Stomach (tissue), 9 donors: ENCODE data around the gene CTSC. TPM values are rescaled to one million over a fixed set of nuclear protein-coding genes. Genes with fewer than 3 reads are reported as not detected.

Experiments used
- DNase-seq, 2 donors: peaks; one replicate each; pipeline versions ENCODE4 v3.0.0 to v3.0.0-alpha.2; 2013 to 2019
- H3K27ac ChIP-seq, 5 donors: fragments of 200-600 bp in 4 of 5; sonication (generic) in 4 of 5; one replicate each; pipeline ENCODE4 v1.5.1; 2013 to 2019; ENCODE audit warnings: mild to moderate bottlenecking in 1 of 5, moderate library complexity in 1 of 5
- H3K27me3 ChIP-seq, 3 donors: fragments of 200-600 bp; sonication (generic); one replicate each; pipeline ENCODE4 v1.5.1; 2017 to 2019; ENCODE audit warnings: mixed run types in 1 of 3
- H3K36me3 ChIP-seq, 4 donors: fragments of 200-600 bp; sonication (generic); 1 replicate in 3 of 4; 2 replicates in 1 of 4; pipeline ENCODE4 v1.5.1; 2016 to 2019
- H3K4me1 ChIP-seq, 4 donors: fragments of 200-600 bp; sonication (generic); one replicate each; pipeline ENCODE4 v1.5.1; 2016 to 2019
- H3K4me3 ChIP-seq, 4 donors: fragments of 200-600 bp; sonication (generic) in 3 of 4; one replicate each; pipeline ENCODE4 v1.5.1; 2016 to 2019; ENCODE audit warnings: mild to moderate bottlenecking in 1 of 4
- H3K9me3 ChIP-seq, 4 donors: fragments of 200-600 bp; sonication (generic); one replicate each; pipeline ENCODE4 v1.5.1; 2016 to 2019
- CTCF ChIP-seq, 7 experiments: fragments of 450-650 bp in 4 of 7; fragments of 200-600 bp in 3 of 7; sonication (generic) in 3 of 7; IDR thresholded peaks; one replicate each; pipeline ENCODE4 v1.5.1; 2016 to 2019; ENCODE audit warnings: antibody characterized with exemption in 7 of 7, control low read depth in 2 of 7, mild to moderate bottlenecking in 1 of 7
- EP300 ChIP-seq: sonication (generic); formaldehyde crosslinking; IDR thresholded peaks from one replicate; pipeline ENCODE4 v1.6.1; 2017; ENCODE audit warnings: antibody characterized with exemption
- POLR2A ChIP-seq, 4 donors: fragments of 450-650 bp; IDR thresholded peaks; one replicate each; pipeline ENCODE4 v1.6.1; 2016; ENCODE audit warnings: antibody characterized with exemption in 4 of 4, control low read depth in 2 of 4, mild to moderate bottlenecking in 1 of 4, moderate library complexity in 1 of 4
- POLR2AphosphoS5 ChIP-seq, 3 donors: sonication (generic); formaldehyde crosslinking; IDR thresholded peaks; one replicate each; pipeline ENCODE4 v1.6.1; 2016; ENCODE audit warnings: antibody characterized with exemption in 3 of 3
- WGBS, 5 donors: extraction: QIAGEN DNeasy Blood & Tissue Kit in 3 of 5; methylation state at CpG; one replicate each; pipeline versions ENCODE4 v1.1.5 to v1.1.7; 2013 to 2018; 5-methylcytosine and 5-hydroxymethylcytosine counted together
- intact Hi-C: fragments of 100-400 bp; cut with DNase I; formaldehyde crosslinking; loops from one replicate; pipeline ENCODE4 v1.15.1; 2023; ENCODE audit warnings: low total_unique reads
- polyA plus RNA-seq, 3 donors: library from polyadenylated mRNA; stranded (reverse); fragments of 200-250 nt; gene quantifications; one replicate each; pipeline ENCODE4 v1.2.3, GENCODE V29; 2013
- total RNA-seq, 5 donors: library from RNA; depleted of rRNA; stranded (reverse); fragments of >200 nt; gene quantifications; one replicate each; pipeline versions ENCODE4 v1.1.0 to v1.2.3, GENCODE V29; 2014 to 2016
- donor health status: healthy with polysubstance abuse.
- donor health status: Bipolar disorder and iron deficiency.
- donor health status: healthy.

CTSC gene
- total and polyA plus RNA-seq, 8 donors = 6.2 to 127 (median 36.3) TPM

GRCh38 chr11:88280673-88281316, 56.7 kb downstream of the CTSC start:
- WGBS, 5 donors = 49 to 65% (median 51%) methylated on average over 6 of the region's 6 CpGs
- Histone ChIP-seq H3K4me3 (no peak overlapping the region), H3K27ac (no peak overlapping the region), H3K9me3 (no peaks in the 10 kb centered on the region), H3K36me3 (no peaks in the 10 kb centered on the region), H3K4me1 (peaks cover 0 to 26% (median 9%) of the 10 kb centered on the region in 4 donors), H3K27me3 (no peaks in the 10 kb centered on the region)
- TF ChIP-seq CTCF (IDR thresholded peaks at IDR 0.05) = no peak
- TF ChIP-seq EP300 = no peak
- TF ChIP-seq POLR2A (IDR thresholded peaks at IDR 0.05) = no peak
- TF ChIP-seq POLR2AphosphoS5 (IDR thresholded peaks at IDR 0.05) = no peak
- DNase-seq = peak in 1 of 2 donors; percentile 41
- intact Hi-C loops = no loop called here

- no peak overlapping the region for H3K4me3 ChIP-seq
- DNase-seq = no peak
- no peaks in the 10 kb centered on the region for H3K9me3 ChIP-seq
- intact Hi-C loops = no loop called here
- WGBS, 5 donors = 53 to 71% (median 57%) methylated on average over 3 of the region's 3 CpGs
- H3K27ac ChIP-seq = no peak overlapping the region
- H3K27me3 ChIP-seq = no peaks in the 10 kb centered on the region
- H3K36me3 ChIP-seq = no peaks in the 10 kb centered on the region
- TF ChIP-seq EP300 = no peak
- TF ChIP-seq CTCF (IDR thresholded peaks at IDR 0.05) = no peak
- peaks cover 0 to 5% (median 0%) of the 10 kb centered on the region in 4 donors for H3K4me1 ChIP-seq
Measured at GRCh38 chr11:88277349-88277915, 60.1 kb downstream of the CTSC start.

GRCh38 chr11:88275636-88276035, 61.9 kb downstream of the CTSC start:
- Histone ChIP-seq H3K4me1 (no peaks in the 10 kb centered on the region), H3K9me3 (no peaks in the 10 kb centered on the region), H3K4me3 (no peak overlapping the region), H3K36me3 (no peaks in the 10 kb centered on the region), H3K27ac (no peak overlapping the region), H3K27me3 (no peaks in the 10 kb centered on the region)
- intact Hi-C loops = no loop called here
- no peak for DNase-seq
- WGBS, 5 donors = 79 to 100% (median 85%) methylated on average over 1 of the region's 1 CpG
- TF ChIP-seq EP300 = no peak
- TF ChIP-seq POLR2AphosphoS5 (IDR thresholded peaks at IDR 0.05) = no peak
- no peak for TF ChIP-seq CTCF (IDR thresholded peaks at IDR 0.05)
- TF ChIP-seq POLR2A (IDR thresholded peaks at IDR 0.05) = no peak

GRCh38 chr11:88266919-88267318, 70.6 kb downstream of the CTSC start:
- WGBS, 5 donors = 80 to 98% (median 92%) methylated on average over 1 of the region's 1 CpG; no CpG with 5 or more reads in 1 of the 5 donors
- intact Hi-C loops = no loop called here
- TF ChIP-seq POLR2A (IDR thresholded peaks at IDR 0.05) (no peak), POLR2AphosphoS5 (IDR thresholded peaks at IDR 0.05) (no peak), EP300 (no peak), CTCF (IDR thresholded peaks at IDR 0.05) (no peak)

More at GRCh38 chr11:88266919-88267318, 70.6 kb downstream of the CTSC start:
- Histone ChIP-seq H3K27me3 (no peaks in the 10 kb centered on the region), H3K4me1 (no peaks in the 10 kb centered on the region), H3K27ac (no peak overlapping the region), H3K9me3 (peaks cover 0 to 4% (median 0%) of the 10 kb centered on the region in 4 donors), H3K4me3 (no peak overlapping the region), H3K36me3 (peaks cover 0 to 20% (median 0%) of the 10 kb centered on the region in 4 donors)
- no peak for DNase-seq
